ENCODE measurements around the gene TBC1D21.
A peak's percentile ranks its signal among the peaks of the same experiment; 100 is the strongest.

Gene TBC1D21

GRCh38 chr15:73867426-73867825 lies 5.9 kb upstream of the TBC1D21 start:
- H3K36me3 ChIP-seq = no peaks in the 10 kb centered on the region
- TF ChIP-seq Cebpa-rat (IDR thresholded peaks at IDR 0.05) = no peak
- H3K27me3 ChIP-seq = no peaks in the 10 kb centered on the region
- no peak overlapping the region for H3K4me3 ChIP-seq
- H3K9me3 ChIP-seq (replicated peaks in 1 of 11) = no peaks in the 10 kb centered on the region; a peak in 3 of 22 replicates
- H3K27ac ChIP-seq = no peak overlapping the region
- no peaks in the 10 kb centered on the region; a peak in 1 of 22 replicates for H4K20me1 ChIP-seq
- H3K4me1 ChIP-seq = peaks cover 0 to 35% (median 18%) of the 10 kb centered on the region in 10 experiments; a peak in 13 of 20 replicates
- no peak overlapping the region for H3K4me2 ChIP-seq
- H3K9ac ChIP-seq = no peak overlapping the region

DNA sequence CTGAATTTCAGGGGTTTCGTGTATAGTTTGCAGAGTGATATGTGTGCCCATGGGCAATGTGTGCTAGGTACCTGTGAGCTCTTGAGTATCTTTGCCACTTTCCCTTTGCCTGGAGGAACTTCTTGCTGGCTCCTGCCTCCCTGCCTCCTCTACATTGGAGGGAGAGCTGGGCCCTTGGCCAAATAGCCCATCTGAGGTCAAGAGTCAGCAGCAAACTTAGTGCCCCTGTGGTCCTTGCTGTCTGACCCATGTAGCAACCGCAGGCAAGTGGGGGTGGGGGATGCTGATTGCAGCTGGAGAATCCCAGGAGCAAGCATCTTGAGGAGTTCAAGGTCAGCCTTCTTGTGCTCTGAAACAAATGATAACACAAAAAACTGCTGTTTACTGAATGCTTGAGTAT lies 5.4 kb upstream of the TBC1D21 start:
- no peak overlapping the region for H3K4me2 ChIP-seq
- no peak overlapping the region for H3K9ac ChIP-seq
- H3K36me3 ChIP-seq = no peaks in the 10 kb centered on the region
- no peaks in the 10 kb centered on the region; a peak in 1 of 22 replicates for H4K20me1 ChIP-seq
- H3K27me3 ChIP-seq = no peaks in the 10 kb centered on the region
- peaks cover 0 to 34% (median 18%) of the 10 kb centered on the region in 10 experiments; a peak in 13 of 20 replicates for H3K4me1 ChIP-seq
- H3K27ac ChIP-seq = no peak overlapping the region
- no peaks in the 10 kb centered on the region; a peak in 3 of 22 replicates for H3K9me3 ChIP-seq (replicated peaks in 1 of 11)
- H3K4me3 ChIP-seq = no peak overlapping the region
- no peak for TF ChIP-seq Cebpa-rat (IDR thresholded peaks at IDR 0.05)

DNA sequence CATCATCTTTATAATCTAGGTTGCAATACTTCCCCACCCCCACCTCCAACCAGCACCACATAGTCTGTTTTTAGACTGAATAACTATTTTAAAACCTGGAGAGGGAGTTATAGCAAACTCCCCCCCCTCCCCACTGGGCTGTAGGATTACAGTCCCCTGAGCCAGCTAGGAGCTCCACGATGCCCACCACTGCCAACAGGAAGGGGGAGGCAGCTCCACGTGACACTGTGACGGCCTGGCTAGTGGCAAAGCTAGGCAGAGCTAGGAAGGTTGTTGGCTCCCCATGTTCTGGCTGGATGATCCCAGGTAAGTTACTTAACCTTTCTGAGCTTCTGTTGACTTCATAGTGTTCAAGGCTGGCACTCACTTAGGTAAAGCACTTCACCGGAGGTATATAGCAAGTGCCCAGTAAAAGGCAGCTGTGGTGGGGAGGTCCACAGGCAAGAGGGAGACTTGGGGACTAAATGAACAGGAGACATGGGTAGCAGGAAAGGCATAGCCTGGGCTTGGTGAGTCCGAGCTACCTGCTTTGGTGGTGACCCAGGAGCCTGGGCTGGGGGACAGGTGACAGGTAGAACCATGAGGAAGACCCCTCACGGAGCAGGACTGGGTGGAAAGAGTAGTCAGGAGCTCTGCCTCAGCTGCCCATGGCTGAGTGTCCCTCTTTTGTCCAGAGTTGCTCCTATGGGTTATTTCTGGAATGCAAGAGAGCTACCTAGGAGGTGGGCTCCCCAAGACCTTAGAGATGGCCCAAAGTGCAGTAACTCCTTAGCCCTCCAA lies 4.0 kb upstream of the TBC1D21 start:
- no peaks in the 10 kb centered on the region for H3K36me3 ChIP-seq
- no peak overlapping the region for H3K27ac ChIP-seq
- peaks cover 0 to 34% (median 18%) of the 10 kb centered on the region in 10 experiments; a peak in 13 of 20 replicates for H3K4me1 ChIP-seq
- H4K20me1 ChIP-seq = no peaks in the 10 kb centered on the region; a peak in 1 of 22 replicates
- H3K4me3 ChIP-seq = no peak overlapping the region
- H3K9ac ChIP-seq = no peak overlapping the region
- H3K27me3 ChIP-seq = no peaks in the 10 kb centered on the region
- H3K9me3 ChIP-seq (replicated peaks in 1 of 11) = no peaks in the 10 kb centered on the region; a peak in 2 of 22 replicates
- H3K4me2 ChIP-seq = peak overlapping the region in 5 of 11 experiments; percentile 0 to 25 (median 14); a peak in 3 of 22 replicates
- TF ChIP-seq Cebpa-rat (IDR thresholded peaks at IDR 0.05) = no peak

- Histone ChIP-seq H4K20me1 (no peaks in the 10 kb centered on the region; a peak in 1 of 22 replicates), H3K9ac (no peak overlapping the region), H3K27me3 (no peaks in the 10 kb centered on the region), H3K27ac (no peak overlapping the region), H3K9me3 (replicated peaks in 1 of 11) (no peaks in the 10 kb centered on the region), H3K36me3 (no peaks in the 10 kb centered on the region), H3K4me1 (peaks cover 0 to 28% (median 13%) of the 10 kb centered on the region in 10 experiments; a peak in 13 of 20 replicates), H3K4me3 (no peak overlapping the region), H3K4me2 (peak overlapping the region in 5 of 11 experiments; percentile 5 to 30 (median 12); a peak in 6 of 22 replicates)
- TF ChIP-seq Cebpa-rat (IDR thresholded peaks at IDR 0.05) = no peak
Measured at GRCh38 chr15:73870700-73871408, 2.5 kb upstream of the TBC1D21 start.

GRCh38 chr15:73872346-73872745 lies 1.0 kb upstream of the TBC1D21 start:
- Histone ChIP-seq H3K27ac (no peak overlapping the region), H3K9ac (no peak overlapping the region), H3K4me2 (no peak overlapping the region), H4K20me1 (no peaks in the 10 kb centered on the region; a peak in 1 of 22 replicates), H3K4me3 (no peak overlapping the region), H3K4me1 (peaks cover 0 to 15% (median 2%) of the 10 kb centered on the region in 10 experiments; a peak in 7 of 20 replicates), H3K36me3 (no peaks in the 10 kb centered on the region), H3K27me3 (no peaks in the 10 kb centered on the region), H3K9me3 (replicated peaks in 1 of 11) (no peaks in the 10 kb centered on the region)
- no peak for TF ChIP-seq Cebpa-rat (IDR thresholded peaks at IDR 0.05)

- Histone ChIP-seq H4K20me1 (no peaks in the 10 kb centered on the region; a peak in 1 of 22 replicates), H3K9ac (no peak overlapping the region), H3K36me3 (no peaks in the 10 kb centered on the region), H3K27me3 (no peaks in the 10 kb centered on the region), H3K27ac (no peak overlapping the region), H3K4me3 (no peak overlapping the region), H3K4me1 (peaks cover 0 to 15% (median 5%) of the 10 kb centered on the region in 10 experiments; a peak in 8 of 20 replicates), H3K4me2 (no peak overlapping the region), H3K9me3 (replicated peaks in 1 of 11) (no peaks in the 10 kb centered on the region)
- TF ChIP-seq Cebpa-rat (IDR thresholded peaks at IDR 0.05) = no peak
Measured at GRCh38 chr15:73873889-73874511, 636 bp downstream of the TBC1D21 start.

GRCh38 chr15:73879426-73879825 lies 6.1 kb downstream of the TBC1D21 start:
- Histone ChIP-seq H3K9me3 (replicated peaks in 1 of 11) (no peaks in the 10 kb centered on the region), H3K4me1 (peaks cover 0 to 6% (median 0%) of the 10 kb centered on the region in 10 experiments; a peak in 1 of 20 replicates), H3K36me3 (no peaks in the 10 kb centered on the region), H3K27ac (no peak overlapping the region), H3K4me2 (no peak overlapping the region), H3K9ac (no peak overlapping the region), H3K27me3 (no peaks in the 10 kb centered on the region), H3K4me3 (no peak overlapping the region), H4K20me1 (0 out of 22 replicates have a peak, but pooled peaks cover 0 to 10% (median 0%) of the 10 kb centered on the region in 11 experiments)
- no peak for TF ChIP-seq Cebpa-rat (IDR thresholded peaks at IDR 0.05)

DNA sequence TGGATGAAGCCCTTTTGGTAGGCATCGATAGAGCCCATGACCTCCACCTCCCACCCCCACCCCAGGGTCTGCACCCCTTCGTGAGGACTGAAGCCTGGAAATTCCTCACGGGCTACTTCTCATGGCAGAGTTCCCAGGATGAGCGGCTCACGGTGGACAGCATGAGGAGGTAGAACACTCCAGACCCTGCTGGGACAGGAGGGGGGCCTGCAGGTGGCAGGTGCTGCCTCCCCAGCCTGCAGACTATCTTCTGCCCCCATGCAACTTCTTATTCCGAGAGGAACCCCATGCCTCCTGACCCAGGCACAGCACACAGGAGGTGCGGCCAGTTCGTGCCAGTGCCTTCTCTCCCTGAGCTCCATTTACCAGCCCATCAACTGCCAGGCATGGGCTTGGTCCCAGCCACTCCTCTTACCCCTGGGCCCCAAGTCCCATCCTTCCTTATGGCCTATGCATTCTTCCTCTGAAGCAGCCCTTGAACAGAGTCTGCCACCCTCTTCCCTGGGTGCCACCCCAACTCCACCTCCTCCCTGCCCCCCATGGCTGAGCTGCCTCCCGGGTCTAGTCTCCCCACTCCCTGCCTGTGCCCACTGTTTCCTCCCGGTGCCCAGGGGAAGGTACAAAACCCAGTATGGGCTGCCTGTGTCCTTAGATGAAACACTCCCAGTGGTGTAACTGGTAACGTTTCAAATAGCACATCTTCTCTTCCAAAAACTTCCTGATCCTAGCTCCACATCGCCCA lies 8.4 kb downstream of the TBC1D21 start:
- Histone ChIP-seq H3K4me2 (no peak overlapping the region), H3K27me3 (no peaks in the 10 kb centered on the region), H3K27ac (no peak overlapping the region), H3K4me1 (peaks cover 0 to 6% (median 0%) of the 10 kb centered on the region in 10 experiments; a peak in 1 of 20 replicates), H3K9ac (no peak overlapping the region), H3K36me3 (no peaks in the 10 kb centered on the region), H4K20me1 (peaks cover 0 to 10% (median 0%) of the 10 kb centered on the region in 11 experiments; a peak in 1 of 22 replicates), H3K9me3 (replicated peaks in 1 of 11) (no peaks in the 10 kb centered on the region), H3K4me3 (no peak overlapping the region)
- no peak for TF ChIP-seq Cebpa-rat (IDR thresholded peaks at IDR 0.05)
